Activated CD4-positive, alpha-beta T cell treated with anti-CD3 and anti-CD28 coated beads for 24 hours (primary cell): ENCODE data around the gene SLC8A2.

Experiments
- DNase-seq, 2 donors: peaks; one replicate each; pipeline ENCODE4 v3.0.0-alpha.2; 2020; ENCODE audit warnings: low read depth in 2 of 2

Gene SLC8A2

GRCh38 chr19:47471733-47472457, at the start of gene SLC8A2:
TSS of gene SLC8A2 (minus strand) at chr19:47471893. CDS start at chr19:47466403, 5,490 bp downstream.
- peak; percentile 32 to 36 for DNase-seq

GRCh38 chr19:47520839-47521238, 49.1 kb upstream of the SLC8A2 start:
- no peak for DNase-seq

GRCh38 chr19:47520343-47520806, 48.7 kb upstream of the SLC8A2 start:
- no peak for DNase-seq

GRCh38 chr19:47518854-47519253, 47.2 kb upstream of the SLC8A2 start:
- no peak for DNase-seq

GRCh38 chr19:47518139-47518538, 46.4 kb upstream of the SLC8A2 start:
- peak in 1 of 2 donors; percentile 31 for DNase-seq

GRCh38 chr19:47514869-47515588, 43.3 kb upstream of the SLC8A2 start, which contains the start of gene NAPA:
TSS of gene NAPA (minus strand) at chr19:47515063. CDS start at chr19:47514940, 123 bp downstream.
- peak; percentile 100 for DNase-seq

GRCh38 chr19:47514151-47514868, 42.6 kb upstream of the SLC8A2 start:
- DNase-seq: no peak

GRCh38 chr19:47512948-47513319, 41.2 kb upstream of the SLC8A2 start:
- no peak for DNase-seq

GRCh38 chr19:47512183-47512947, 40.7 kb upstream of the SLC8A2 start:
- DNase-seq: no peak

GRCh38 chr19:47511681-47512080, 40.0 kb upstream of the SLC8A2 start:
- DNase-seq: no peak

GRCh38 chr19:47511128-47511517, 39.4 kb upstream of the SLC8A2 start:
- DNase-seq: no peak

- DNase-seq: no peak
Observed at GRCh38 chr19:47510516-47511127, 38.9 kb upstream of the SLC8A2 start.

- no peak for DNase-seq
Observed at GRCh38 chr19:47509973-47510372, 38.3 kb upstream of the SLC8A2 start.

GRCh38 chr19:47509170-47509847, 37.6 kb upstream of the SLC8A2 start:
- no peak for DNase-seq

- no peak for DNase-seq
Observed at GRCh38 chr19:47508721-47509120, 37.0 kb upstream of the SLC8A2 start.

GRCh38 chr19:47507924-47508553, 36.3 kb upstream of the SLC8A2 start:
- DNase-seq: no peak

- DNase-seq: no peak
Observed at GRCh38 chr19:47507012-47507411, 35.3 kb upstream of the SLC8A2 start.

- DNase-seq: no peak
Observed at GRCh38 chr19:47506459-47506858, 34.8 kb upstream of the SLC8A2 start.

- no peak for DNase-seq
Observed at GRCh38 chr19:47505506-47505905, 33.8 kb upstream of the SLC8A2 start.

- no peak for DNase-seq
Observed at GRCh38 chr19:47503826-47504150, 32.1 kb upstream of the SLC8A2 start.
